ENCODE measurements around the gene MGAT4A. TPM values are rescaled to one million over a fixed set of nuclear protein-coding genes. Genes with fewer than 3 reads are reported as not detected.

Gene MGAT4A
- total RNA-seq, 2 experiments from 2014 or later, result 10.1 to 15.4 TPM

DNA sequence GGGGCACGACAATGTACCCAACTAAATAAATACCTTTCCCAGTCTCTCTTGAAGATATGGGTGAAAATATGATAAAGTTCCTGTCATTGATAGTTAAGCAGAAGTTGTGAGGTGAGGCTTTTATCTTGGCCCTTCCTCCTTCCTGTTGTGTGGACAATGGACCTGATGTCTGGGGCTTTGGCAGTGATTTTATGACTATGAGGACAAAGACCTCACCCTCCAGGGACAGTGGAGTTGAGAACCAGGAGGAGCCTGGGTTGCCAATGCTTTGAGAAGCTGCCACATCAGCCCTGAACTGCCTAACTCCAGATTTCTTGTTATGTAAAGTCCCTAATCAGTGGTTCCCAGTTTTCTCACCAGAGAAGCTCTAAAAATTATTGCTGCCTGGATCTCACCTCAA, 20.8 kb upstream of the MGAT4A start:
- ChIA-PET POLR2A (no interaction called here), CTCF (ENCODE audit: unreplicated experiment) (no interaction called here)
- H3K36me3 ChIP-seq (ENCODE audit: insufficient read depth, low read length), result no peaks in the 10 kb centered on the region

DNA sequence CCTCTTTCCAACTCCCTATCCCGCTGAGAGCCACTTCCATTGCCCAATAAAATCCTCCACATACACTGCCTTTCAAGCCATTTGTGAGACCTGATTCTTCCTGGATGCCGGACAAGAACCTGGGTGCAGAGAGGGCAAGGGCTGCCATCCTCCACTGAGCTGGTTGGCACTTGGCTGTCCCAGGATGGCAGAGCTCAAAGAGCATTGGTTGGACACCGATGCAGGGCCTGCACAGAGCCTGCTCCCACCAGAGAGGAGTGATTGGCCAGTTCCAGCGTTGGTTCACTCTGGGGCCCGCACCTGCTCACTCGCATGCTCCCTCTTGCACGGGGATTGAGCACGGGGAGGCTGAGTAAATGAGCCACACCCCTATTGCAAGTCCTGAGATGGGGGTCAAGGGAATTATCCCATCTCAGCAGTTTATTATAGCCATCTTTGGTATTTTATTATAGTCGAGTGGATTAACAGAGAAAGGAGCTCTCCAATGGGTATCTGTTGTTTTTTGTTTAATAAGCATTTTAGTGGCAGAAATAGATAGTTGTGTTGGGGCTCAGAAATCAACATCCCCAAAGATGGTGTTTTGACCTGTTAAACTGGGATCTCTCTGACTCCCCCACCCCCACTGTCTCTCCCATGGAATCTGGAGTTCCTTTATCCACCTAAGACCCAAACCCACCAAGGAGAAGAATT, 19.8 kb upstream of the MGAT4A start:
- Histone ChIP-seq H2AFZ (ENCODE audit: low read length) (no peak overlapping the region), H3K4me2 (ENCODE audit: low read length) (no peak overlapping the region), H3K36me3 (ENCODE audit: insufficient read depth, low read length) (no peaks in the 10 kb centered on the region), H3K27ac (ENCODE audit: low read depth, low read length, poor library complexity, severe bottlenecking) (no peak overlapping the region), H4K20me1 (ENCODE audit: insufficient read depth, low read length) (no peaks in the 10 kb centered on the region), H3K4me3 (ENCODE audit: low read depth, low read length, poor library complexity, severe bottlenecking) (no peak overlapping the region), H3K9me2 (ENCODE audit: insufficient read depth, low read length) (no peaks in the 10 kb centered on the region), H3K79me2 (ENCODE audit: insufficient read depth, low read depth, low read length) (no peaks in the 10 kb centered on the region), H3K9me3 (ENCODE audit: low read length) (no peaks in the 10 kb centered on the region), H3K4me1 (ENCODE audit: insufficient read depth, low read length, poor library complexity, severe bottlenecking) (peaks cover 18% of the 10 kb centered on the region)
- intact Hi-C loops (cut with micrococcal nuclease; ENCODE audit: unreplicated experiment), result no loop called here
- ChIA-PET POLR2A (no interaction called here), CTCF (ENCODE audit: unreplicated experiment) (no interaction called here)
- no TSS peak for BruUV-seq (replicated peaks)
- DNase-seq (ENCODE audit: low spot score), result no peak
- TF ChIP-seq EZH2phosphoT487 (IDR thresholded peaks at IDR 0.05; ENCODE audit: borderline replicate concordance, low read depth, low read length) (no peak), CTCF (conservative IDR thresholded peaks at IDR 0.05; ENCODE audit: low read length) (no peak)

More for the DNA sequence above, 20.8 kb upstream of the MGAT4A start:
- peaks cover 25% of the 10 kb centered on the region for H3K4me1 ChIP-seq (ENCODE audit: insufficient read depth, low read length, poor library complexity, severe bottlenecking)
- H3K27ac ChIP-seq (ENCODE audit: low read depth, low read length, poor library complexity, severe bottlenecking), result no peak overlapping the region
- no peak for DNase-seq (ENCODE audit: low spot score)
- no peaks in the 10 kb centered on the region for H3K9me3 ChIP-seq (ENCODE audit: low read length)
- no TSS peak for BruUV-seq (replicated peaks)
- intact Hi-C loops (cut with micrococcal nuclease; ENCODE audit: unreplicated experiment), result no loop called here
- H3K79me2 ChIP-seq (ENCODE audit: insufficient read depth, low read depth, low read length), result no peaks in the 10 kb centered on the region
- H3K4me3 ChIP-seq (ENCODE audit: low read depth, low read length, poor library complexity, severe bottlenecking), result no peak overlapping the region
- H3K4me2 ChIP-seq (ENCODE audit: low read length), result no peak overlapping the region
- H2AFZ ChIP-seq (ENCODE audit: low read length), result no peak overlapping the region
- H3K9me2 ChIP-seq (ENCODE audit: insufficient read depth, low read length), result no peaks in the 10 kb centered on the region
- no peak for TF ChIP-seq CTCF (conservative IDR thresholded peaks at IDR 0.05; ENCODE audit: low read length)
- TF ChIP-seq EZH2phosphoT487 (IDR thresholded peaks at IDR 0.05; ENCODE audit: borderline replicate concordance, low read depth, low read length), result no peak
- H4K20me1 ChIP-seq (ENCODE audit: insufficient read depth, low read length), result no peaks in the 10 kb centered on the region

- TF ChIP-seq CTCF (conservative IDR thresholded peaks at IDR 0.05; ENCODE audit: low read length) (no peak), EZH2phosphoT487 (IDR thresholded peaks at IDR 0.05; ENCODE audit: borderline replicate concordance, low read depth, low read length) (no peak)
- peak overlapping the region; percentile 31 for H3K4me2 ChIP-seq (ENCODE audit: low read length)
- H3K27ac ChIP-seq (ENCODE audit: low read depth, low read length, poor library complexity, severe bottlenecking), result no peak overlapping the region
- H2AFZ ChIP-seq (ENCODE audit: low read length), result peak overlapping the region; percentile 83; the same call in 1 of the 2 replicates
- H3K36me3 ChIP-seq (ENCODE audit: insufficient read depth, low read length), result no peaks in the 10 kb centered on the region; the same call in 1 of the 2 replicates
- DNase-seq (ENCODE audit: low spot score), result peak; percentile 24
- CTCF ChIA-PET (ENCODE audit: unreplicated experiment), result no interaction called here
- peaks cover 21% of the 10 kb centered on the region for H3K4me1 ChIP-seq (ENCODE audit: insufficient read depth, low read length, poor library complexity, severe bottlenecking)
- H4K20me1 ChIP-seq (ENCODE audit: insufficient read depth, low read length), result no peaks in the 10 kb centered on the region
- no peaks in the 10 kb centered on the region for H3K9me2 ChIP-seq (ENCODE audit: insufficient read depth, low read length)
- intact Hi-C loops (cut with micrococcal nuclease; ENCODE audit: unreplicated experiment), result no loop called here
- H3K4me3 ChIP-seq (ENCODE audit: low read depth, low read length, poor library complexity, severe bottlenecking), result no peak overlapping the region
- no TSS peak for BruUV-seq (replicated peaks)
- H3K79me2 ChIP-seq (ENCODE audit: insufficient read depth, low read depth, low read length), result no peaks in the 10 kb centered on the region
- no peaks in the 10 kb centered on the region for H3K9me3 ChIP-seq (ENCODE audit: low read length)
- POLR2A ChIA-PET, result interaction anchor here (0.6 kb wide), 1 partner anchor 23 kb away, joined by 3 read pairs; no protein-coding TSS in a partner anchor
Observed at GRCh38 chr2:98749066-98749450, 18.1 kb upstream of the MGAT4A start.

Data from OCI-LY7 (cell line).